Breast epithelium (tissue), 4 donors: ENCODE measurements around the gene TRIM63. TPM values are rescaled to one million over a fixed set of nuclear protein-coding genes. Genes with fewer than 3 reads are reported as not detected.

Experiments used
- DNase-seq, 2 donors: peaks; one replicate each; pipeline ENCODE4 v3.0.0-alpha.2; 2019; ENCODE audit warnings: low spot score in 2 of 2
- H3K27ac ChIP-seq, 2 donors: fragments of 200-600 bp; sonication (generic) in 1 of 2; one replicate each; pipeline ENCODE4 v1.5.1; 2016 to 2019; ENCODE audit warnings: mild to moderate bottlenecking in 1 of 2
- H3K27me3 ChIP-seq, 2 donors: fragments of 200-600 bp; sonication (generic) in 1 of 2; one replicate each; pipeline versions ENCODE4 v1.5.1 to v1.6.0; 2017 to 2019; ENCODE audit warnings: control low read depth in 1 of 2, mild to moderate bottlenecking in 1 of 2
- H3K36me3 ChIP-seq: fragments of 200-600 bp; one replicate; pipeline ENCODE4 v1.5.1; 2019
- H3K4me1 ChIP-seq, 2 donors: fragments of 200-600 bp; sonication (generic); one replicate each; pipeline ENCODE4 v1.5.1; 2016 to 2019; ENCODE audit warnings: control low read depth in 1 of 2
- H3K4me3 ChIP-seq, 3 donors: fragments of 200-600 bp; sonication (generic); 1 replicate in 2 of 3; 2 replicates in 1 of 3; pipeline ENCODE4 v1.5.1; 2016 to 2019; ENCODE audit warnings: mild to moderate bottlenecking in 3 of 3, moderate library complexity in 2 of 3
- H3K9me3 ChIP-seq, 2 donors: fragments of 200-600 bp; sonication (generic) in 1 of 2; one replicate each; pipeline ENCODE4 v1.5.1; 2016 to 2019; ENCODE audit warnings: control low read depth in 1 of 2
- CTCF ChIP-seq, 3 donors: fragments of 450-650 bp; IDR thresholded peaks; one replicate each; pipeline ENCODE4 v1.5.1; 2016 to 2017; ENCODE audit warnings: antibody characterized with exemption in 3 of 3, mild to moderate bottlenecking in 3 of 3, moderate library complexity in 3 of 3
- POLR2A ChIP-seq: fragments of 450-650 bp; IDR thresholded peaks from one replicate; pipeline ENCODE4 v1.6.1; 2016; ENCODE audit warnings: antibody characterized with exemption, mild to moderate bottlenecking, moderate library complexity
- POLR2AphosphoS5 ChIP-seq, 3 donors: sonication (generic); formaldehyde crosslinking; IDR thresholded peaks; one replicate each; pipeline ENCODE4 v1.6.1; 2017; ENCODE audit warnings: antibody characterized with exemption in 3 of 3
- intact Hi-C: fragments of 100-400 bp; cut with DNase I; formaldehyde crosslinking; loops from one replicate; pipeline ENCODE4 v1.15.1; 2023; ENCODE audit warnings: low total_unique reads
- total RNA-seq, 3 donors: library from RNA; depleted of rRNA; stranded (reverse); fragments of >200 nt; gene quantifications; one replicate each; pipeline ENCODE4 v1.1.0, GENCODE V29; 2016

Gene TRIM63
- total RNA-seq, 3 donors from 2014 or later, result 2.2 to 4.0 TPM; not detected in 1

- H3K36me3 ChIP-seq, result no peaks in the 10 kb centered on the region
- H3K4me3 ChIP-seq, result no peak overlapping the region
- H3K4me1 ChIP-seq, result no peaks in the 10 kb centered on the region
- TF ChIP-seq CTCF (IDR thresholded peaks at IDR 0.05) (no peak), POLR2A (no peak), POLR2AphosphoS5 (IDR thresholded peaks at IDR 0.05) (no peak)
- DNase-seq, result no peak
- H3K27ac ChIP-seq, result no peak overlapping the region
- peaks cover 0 to 5% of the 10 kb centered on the region in 2 donors for H3K27me3 ChIP-seq
- intact Hi-C loops, result no loop called here
- H3K9me3 ChIP-seq, result no peaks in the 10 kb centered on the region
These were observed 17.4 kb upstream of the TRIM63 start for GRCh38 chr1:26084844-26085243.

GRCh38 chr1:26084091-26084561, 16.7 kb upstream of the TRIM63 start:
- no peaks in the 10 kb centered on the region for H3K36me3 ChIP-seq
- intact Hi-C loops, result no loop called here
- H3K27me3 ChIP-seq, result peaks cover 0 to under 1% of the 10 kb centered on the region in 2 donors
- no peak overlapping the region for H3K4me3 ChIP-seq
- no peaks in the 10 kb centered on the region for H3K4me1 ChIP-seq
- TF ChIP-seq CTCF (IDR thresholded peaks at IDR 0.05) (no peak), POLR2AphosphoS5 (IDR thresholded peaks at IDR 0.05) (no peak), POLR2A (no peak)
- H3K9me3 ChIP-seq, result no peaks in the 10 kb centered on the region
- DNase-seq, result peak in 1 of 2 donors; percentile 63
- no peak overlapping the region for H3K27ac ChIP-seq

- Histone ChIP-seq H3K9me3 (no peaks in the 10 kb centered on the region), H3K27me3 (no peaks in the 10 kb centered on the region), H3K36me3 (no peaks in the 10 kb centered on the region), H3K4me3 (no peak overlapping the region), H3K27ac (no peak overlapping the region), H3K4me1 (no peaks in the 10 kb centered on the region)
- no peak for DNase-seq
- intact Hi-C loops, result no loop called here
- TF ChIP-seq CTCF (IDR thresholded peaks at IDR 0.05) (no peak), POLR2AphosphoS5 (IDR thresholded peaks at IDR 0.05) (no peak), POLR2A (no peak)
These were observed 15.8 kb upstream of the TRIM63 start for GRCh38 chr1:26083208-26083607.

- intact Hi-C loops, result no loop called here
- no peaks in the 10 kb centered on the region for H3K27me3 ChIP-seq
- H3K36me3 ChIP-seq, result no peaks in the 10 kb centered on the region
These were observed 14.6 kb upstream of the TRIM63 start for GRCh38 chr1:26082020-26082350.

More at GRCh38 chr1:26082020-26082350, 14.6 kb upstream of the TRIM63 start:
- DNase-seq, result no peak
- H3K4me1 ChIP-seq, result no peaks in the 10 kb centered on the region
- H3K9me3 ChIP-seq, result no peaks in the 10 kb centered on the region
- H3K27ac ChIP-seq, result no peak overlapping the region
- no peak overlapping the region for H3K4me3 ChIP-seq
- no peak for TF ChIP-seq CTCF (IDR thresholded peaks at IDR 0.05)
- TF ChIP-seq POLR2A, result no peak
- no peak for TF ChIP-seq POLR2AphosphoS5 (IDR thresholded peaks at IDR 0.05)
